ENCODE data around the gene ZNF415. TPM values are rescaled to one million over a fixed set of nuclear protein-coding genes. Genes with fewer than 3 reads are reported as not detected.

The ZNF415 gene
- total and polyA plus RNA-seq, 3 donors from 2014 or later = 42.5 to 63.8 (median 43.8) TPM

DNA sequence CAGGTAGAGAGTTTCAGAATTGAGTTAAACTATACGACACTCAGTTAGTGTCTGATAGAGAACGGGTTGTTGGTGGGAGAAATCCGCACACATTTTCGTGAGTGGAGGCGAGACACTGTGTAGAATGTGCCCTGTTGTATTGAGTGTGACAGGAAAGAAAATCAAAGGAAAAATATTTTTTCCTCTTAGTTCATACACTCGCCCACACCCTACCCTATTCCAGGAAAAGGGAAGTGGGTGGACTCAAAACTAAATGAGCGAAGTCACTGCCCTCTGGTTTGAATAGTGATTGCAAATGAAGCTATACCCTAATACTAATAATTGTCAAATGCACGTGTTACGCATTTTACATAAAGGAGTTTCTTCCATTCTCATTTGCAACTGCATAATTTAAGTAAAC lies 24.1 kb upstream of the ZNF415 start:
- Histone ChIP-seq H3K36me3 (ENCODE audit: low read depth, missing control alignments) (no peaks in the 10 kb centered on the region), H3K27ac (no peak overlapping the region), H3K9me3 (no peaks in the 10 kb centered on the region), H3K4me3 (no peak overlapping the region), H3K27me3 (no peaks in the 10 kb centered on the region), H3K4me1 (peaks cover 8% of the 10 kb centered on the region)
- intact Hi-C loops (cut with DNase I; ENCODE audit: low total_unique reads) = no loop called here
- WGBS, 2 donors = 83 to 90% methylated on average over 9 of the region's 9 CpGs
- DNase-seq = no peak
- TF ChIP-seq, protein P1, sequence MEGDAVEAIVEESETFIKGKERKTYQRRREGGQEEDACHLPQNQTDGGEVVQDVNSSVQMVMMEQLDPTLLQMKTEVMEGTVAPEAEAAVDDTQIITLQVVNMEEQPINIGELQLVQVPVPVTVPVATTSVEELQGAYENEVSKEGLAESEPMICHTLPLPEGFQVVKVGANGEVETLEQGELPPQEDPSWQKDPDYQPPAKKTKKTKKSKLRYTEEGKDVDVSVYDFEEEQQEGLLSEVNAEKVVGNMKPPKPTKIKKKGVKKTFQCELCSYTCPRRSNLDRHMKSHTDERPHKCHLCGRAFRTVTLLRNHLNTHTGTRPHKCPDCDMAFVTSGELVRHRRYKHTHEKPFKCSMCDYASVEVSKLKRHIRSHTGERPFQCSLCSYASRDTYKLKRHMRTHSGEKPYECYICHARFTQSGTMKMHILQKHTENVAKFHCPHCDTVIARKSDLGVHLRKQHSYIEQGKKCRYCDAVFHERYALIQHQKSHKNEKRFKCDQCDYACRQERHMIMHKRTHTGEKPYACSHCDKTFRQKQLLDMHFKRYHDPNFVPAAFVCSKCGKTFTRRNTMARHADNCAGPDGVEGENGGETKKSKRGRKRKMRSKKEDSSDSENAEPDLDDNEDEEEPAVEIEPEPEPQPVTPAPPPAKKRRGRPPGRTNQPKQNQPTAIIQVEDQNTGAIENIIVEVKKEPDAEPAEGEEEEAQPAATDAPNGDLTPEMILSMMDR (IDR thresholded peaks at IDR 0.05) = no peak
- TF ChIP-seq POLR2A (IDR thresholded peaks at IDR 0.05) = no peak

DNA sequence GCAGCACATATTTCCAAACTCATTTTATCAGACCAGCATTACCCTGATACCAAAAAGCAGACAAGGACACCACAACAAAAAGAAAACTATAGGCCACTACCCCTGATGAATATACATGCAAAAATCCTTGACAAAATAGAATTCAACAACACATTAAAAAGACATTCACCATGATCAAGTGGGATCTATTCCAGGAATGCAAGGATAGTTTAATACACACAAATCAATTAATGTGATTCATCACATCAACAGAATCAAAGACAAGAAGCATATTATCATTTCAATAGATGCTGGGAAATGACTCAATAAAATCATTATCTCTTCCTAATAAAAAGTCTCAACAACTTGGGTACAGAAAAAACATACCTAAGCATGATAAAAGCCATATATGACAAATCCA lies 14.9 kb upstream of the ZNF415 start:
- no peaks in the 10 kb centered on the region for H3K4me1 ChIP-seq
- no peak for DNase-seq
- intact Hi-C loops (cut with DNase I; ENCODE audit: low total_unique reads) = no loop called here
- TF ChIP-seq POLR2A (IDR thresholded peaks at IDR 0.05) = no peak
- TF ChIP-seq, protein P1 (IDR thresholded peaks at IDR 0.05) = no peak
- no peaks in the 10 kb centered on the region for H3K27me3 ChIP-seq
- no peaks in the 10 kb centered on the region for H3K36me3 ChIP-seq (ENCODE audit: low read depth, missing control alignments)
- no peaks in the 10 kb centered on the region for H3K9me3 ChIP-seq
- no peak overlapping the region for H3K27ac ChIP-seq
- H3K4me3 ChIP-seq = no peak overlapping the region

DNA sequence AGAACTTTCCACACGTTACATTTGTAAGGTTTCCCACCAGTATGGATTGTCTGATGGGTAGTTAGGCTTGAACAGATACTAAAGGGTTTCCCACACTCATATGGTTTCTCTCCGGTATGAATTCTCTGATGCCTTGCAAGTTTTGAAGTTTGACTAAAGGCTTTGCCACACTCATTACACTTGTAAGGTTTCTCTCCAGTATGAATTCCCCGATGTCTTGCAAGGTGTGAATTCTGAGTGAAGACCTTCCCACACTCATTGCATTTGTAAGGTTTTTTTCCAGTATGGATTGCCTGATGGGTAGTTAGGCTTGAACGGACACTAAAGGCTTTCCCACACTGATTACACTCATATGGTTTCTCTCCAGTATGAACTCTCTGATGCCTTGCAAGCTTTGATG lies 7.6 kb upstream of the ZNF415 start:
- Histone ChIP-seq H3K27ac (no peak overlapping the region), H3K27me3 (no peaks in the 10 kb centered on the region), H3K4me1 (no peaks in the 10 kb centered on the region), H3K9me3 (no peaks in the 10 kb centered on the region), H3K4me3 (no peak overlapping the region), H3K36me3 (ENCODE audit: low read depth, missing control alignments) (no peaks in the 10 kb centered on the region)
- intact Hi-C loops (cut with DNase I; ENCODE audit: low total_unique reads) = no loop called here
- DNase-seq = no peak
- TF ChIP-seq, protein P1 (IDR thresholded peaks at IDR 0.05) = no peak
- TF ChIP-seq POLR2A (IDR thresholded peaks at IDR 0.05) = no peak
- 94 to 98% methylated on average over 4 of the region's 4 CpGs for WGBS, 2 donors

DNA sequence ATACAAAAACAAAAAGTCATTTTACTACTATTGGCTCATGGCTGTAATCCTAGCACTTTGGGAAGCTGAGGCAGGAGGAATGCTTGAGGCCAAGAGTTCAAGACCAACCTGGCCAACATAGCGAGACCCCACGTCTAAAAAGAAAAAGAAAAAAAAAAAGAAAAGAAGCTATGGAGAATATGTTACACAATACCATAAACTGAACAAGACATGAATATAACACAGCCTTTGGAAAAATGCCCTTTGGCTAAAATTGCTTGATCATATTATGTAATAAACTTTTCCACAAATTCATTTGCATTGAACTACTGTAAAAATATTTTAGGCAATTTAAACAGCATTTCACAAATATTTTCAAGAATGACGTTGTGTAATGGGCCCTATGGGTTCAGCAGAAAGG lies 3.7 kb upstream of the ZNF415 start:
- Histone ChIP-seq H3K27ac (no peak overlapping the region), H3K9me3 (no peaks in the 10 kb centered on the region), H3K27me3 (no peaks in the 10 kb centered on the region), H3K36me3 (ENCODE audit: low read depth, missing control alignments) (no peaks in the 10 kb centered on the region), H3K4me3 (no peak overlapping the region), H3K4me1 (peaks cover 2% of the 10 kb centered on the region)
- no peak for DNase-seq
- TF ChIP-seq, protein P1 (IDR thresholded peaks at IDR 0.05) = no peak
- no peak for TF ChIP-seq POLR2A (IDR thresholded peaks at IDR 0.05)
- 86 to 88% methylated on average over 3 of the region's 3 CpGs for WGBS, 2 donors
- intact Hi-C loops (cut with DNase I; ENCODE audit: low total_unique reads) = no loop called here

DNA sequence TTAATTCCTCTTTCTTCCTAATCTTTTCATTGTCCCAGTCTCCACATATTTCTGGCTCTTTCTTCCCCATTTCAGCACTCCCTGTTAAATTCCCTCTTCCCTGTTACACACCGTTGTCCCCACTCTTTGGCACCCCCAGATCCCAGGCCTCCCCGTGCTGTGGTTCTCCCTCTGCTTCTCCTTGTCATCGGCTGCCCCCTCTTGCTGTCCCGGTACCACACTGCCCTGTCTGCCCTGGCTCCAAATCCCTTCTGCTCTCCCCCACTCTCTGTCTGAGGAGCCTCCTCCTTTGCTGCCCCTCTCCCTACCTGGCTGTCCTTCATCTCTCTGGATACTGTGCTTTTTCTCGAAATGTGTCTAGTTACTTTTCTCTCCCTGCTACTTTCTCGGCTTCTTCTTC lies 983 bp downstream of the ZNF415 start:
- 19 to 24% methylated on average over 6 of the region's 6 CpGs for WGBS, 2 donors
- H3K27me3 ChIP-seq = no peaks in the 10 kb centered on the region
- intact Hi-C loops (cut with DNase I; ENCODE audit: low total_unique reads) = no loop called here
- peaks cover 9% of the 10 kb centered on the region for H3K4me1 ChIP-seq
- TF ChIP-seq, protein P1 (IDR thresholded peaks at IDR 0.05) = no peak
- no peak for TF ChIP-seq POLR2A (IDR thresholded peaks at IDR 0.05)
- H3K27ac ChIP-seq = peak overlapping the region; percentile 3 to 70
- H3K4me3 ChIP-seq = peak overlapping the region; percentile 73 to 74
- peak; percentile 60 for DNase-seq
- H3K9me3 ChIP-seq = no peaks in the 10 kb centered on the region
- no peaks in the 10 kb centered on the region for H3K36me3 ChIP-seq (ENCODE audit: low read depth, missing control alignments)
